Measurements from ENCODE around the gene PRDX5. TPM values are rescaled to one million over a fixed set of nuclear protein-coding genes. Genes with fewer than 3 reads are reported as not detected.

PRDX5 gene
- total RNA-seq, 1 experiment from 2014 or later = 274 TPM

- H3K27me3 Mint-ChIP-seq (ENCODE audit: insufficient read depth, unreplicated experiment) = no peaks in the 10 kb centered on the region
- no peaks in the 10 kb centered on the region for H3K9me3 Mint-ChIP-seq (ENCODE audit: unreplicated experiment)
- intact Hi-C loops (cut with micrococcal nuclease) = no loop called here
- no peak for DNase-seq (ENCODE audit: unreplicated experiment)
- BruUV-seq (replicated peaks) = no TSS peak
- no peak overlapping the region for H3K4me3 Mint-ChIP-seq (ENCODE audit: unreplicated experiment)
- peaks cover 17% of the 10 kb centered on the region for H3K4me1 Mint-ChIP-seq (ENCODE audit: insufficient read depth, unreplicated experiment)
- CTCF ChIA-PET = interaction anchor here (0.6 to 1.6 kb wide), 8 partner anchors 8 to 694 kb away, joined by 3 to 8 read pairs (median 4); partner anchors contain the start of genes PRDX5, RPS6KA4 and TRMT112
- POLR2A ChIA-PET = interaction anchor here (1.5 to 5.9 kb wide), 2 partner anchors 9 to 26 kb away, joined by 3 to 39 read pairs; partner anchors contain the start of genes PRDX5 and TRMT112
- TF ChIP-seq CTCF (IDR thresholded peaks at IDR 0.05; ENCODE audit: unreplicated experiment) = no peak
- H3K27ac Mint-ChIP-seq (ENCODE audit: low read depth, unreplicated experiment) = no peak overlapping the region
- no peaks in the 10 kb centered on the region for H3K36me3 Mint-ChIP-seq (ENCODE audit: insufficient read depth, unreplicated experiment)
Measured at GRCh38 chr11:64344787-64345186, 26.9 kb downstream of the PRDX5 start.

- DNase-seq (ENCODE audit: unreplicated experiment) = peak; percentile 83
- no peak overlapping the region for H3K27ac Mint-ChIP-seq (ENCODE audit: low read depth, unreplicated experiment)
- intact Hi-C loops (cut with micrococcal nuclease) = no loop called here
- no peak for TF ChIP-seq CTCF (IDR thresholded peaks at IDR 0.05; ENCODE audit: unreplicated experiment)
- no peaks in the 10 kb centered on the region for H3K9me3 Mint-ChIP-seq (ENCODE audit: unreplicated experiment)
- H3K27me3 Mint-ChIP-seq (ENCODE audit: insufficient read depth, unreplicated experiment) = no peaks in the 10 kb centered on the region
- no peaks in the 10 kb centered on the region for H3K36me3 Mint-ChIP-seq (ENCODE audit: insufficient read depth, unreplicated experiment)
- ChIA-PET CTCF (interaction anchor here (1.0 to 2.2 kb wide), 3 partner anchors 8 to 26 kb away, joined by 4 to 14 read pairs (median 5); no protein-coding TSS in a partner anchor), POLR2A (interaction anchor here (0.7 to 5.9 kb wide), 6 partner anchors 8 to 29 kb away, joined by 3 to 39 read pairs (median 6); partner anchors contain the start of genes PRDX5 and TRMT112)
- no TSS peak for BruUV-seq (replicated peaks)
- H3K4me1 Mint-ChIP-seq (ENCODE audit: insufficient read depth, unreplicated experiment) = peaks cover 13% of the 10 kb centered on the region
- no peak overlapping the region for H3K4me3 Mint-ChIP-seq (ENCODE audit: unreplicated experiment)
Measured at GRCh38 chr11:64347193-64347867, 29.4 kb downstream of the PRDX5 start.

- H3K9me3 Mint-ChIP-seq (ENCODE audit: unreplicated experiment) = no peaks in the 10 kb centered on the region
- H3K4me1 Mint-ChIP-seq (ENCODE audit: insufficient read depth, unreplicated experiment) = peaks cover 13% of the 10 kb centered on the region
- TF ChIP-seq CTCF (IDR thresholded peaks at IDR 0.05; ENCODE audit: unreplicated experiment) = no peak
- intact Hi-C loops (cut with micrococcal nuclease) = no loop called here
- H3K27me3 Mint-ChIP-seq (ENCODE audit: insufficient read depth, unreplicated experiment) = no peaks in the 10 kb centered on the region
- no peak overlapping the region for H3K4me3 Mint-ChIP-seq (ENCODE audit: unreplicated experiment)
- H3K27ac Mint-ChIP-seq (ENCODE audit: low read depth, unreplicated experiment) = no peak overlapping the region
- H3K36me3 Mint-ChIP-seq (ENCODE audit: insufficient read depth, unreplicated experiment) = no peaks in the 10 kb centered on the region
- POLR2A ChIA-PET = interaction anchor here (0.6 to 5.9 kb wide), 4 partner anchors 9 to 37 kb away, joined by 3 to 39 read pairs (median 4); partner anchors contain the start of genes PRDX5, RPS6KA4 and TRMT112
- CTCF ChIA-PET = interaction anchor here (0.6 to 2.4 kb wide), 6 partner anchors 10 to 98 kb away, joined by 3 to 20 read pairs (median 6); partner anchors contain the start of genes PLCB3, PRDX5 and TRMT112
- DNase-seq (ENCODE audit: unreplicated experiment) = no peak
- no TSS peak for BruUV-seq (replicated peaks)
Measured at GRCh38 chr11:64348383-64349024, 30.6 kb downstream of the PRDX5 start.

DNA sequence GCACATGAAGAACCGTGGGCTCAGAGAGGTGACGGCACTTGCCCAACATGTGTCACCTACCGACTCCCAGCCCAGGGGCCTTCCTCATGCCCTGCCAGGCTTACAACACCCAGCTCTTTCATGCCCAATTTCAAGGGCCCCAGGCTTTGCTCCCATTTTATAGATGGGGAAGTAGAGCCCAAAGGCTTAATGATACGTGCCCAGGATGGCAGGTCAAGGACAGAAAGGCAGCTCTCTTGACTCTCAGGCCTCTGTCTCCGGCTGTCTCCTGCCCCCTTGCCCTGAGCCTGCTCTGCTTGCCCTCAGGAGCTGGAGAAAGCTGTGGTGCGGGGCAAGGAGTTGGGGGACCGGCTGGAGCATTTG is 31.1 kb downstream of the PRDX5 start:
- Mint-ChIP-seq H3K9me3 (ENCODE audit: unreplicated experiment) (no peaks in the 10 kb centered on the region), H3K4me1 (ENCODE audit: insufficient read depth, unreplicated experiment) (peaks cover 13% of the 10 kb centered on the region), H3K27me3 (ENCODE audit: insufficient read depth, unreplicated experiment) (no peaks in the 10 kb centered on the region), H3K36me3 (ENCODE audit: insufficient read depth, unreplicated experiment) (no peaks in the 10 kb centered on the region), H3K27ac (ENCODE audit: low read depth, unreplicated experiment) (no peak overlapping the region), H3K4me3 (ENCODE audit: unreplicated experiment) (no peak overlapping the region)
- BruUV-seq (replicated peaks) = no TSS peak
- no peak for TF ChIP-seq CTCF (IDR thresholded peaks at IDR 0.05; ENCODE audit: unreplicated experiment)
- intact Hi-C loops (cut with micrococcal nuclease) = no loop called here
- ChIA-PET CTCF (interaction anchor here (0.6 to 2.4 kb wide), 7 partner anchors 8 to 99 kb away, joined by 3 to 20 read pairs (median 5); partner anchors contain the start of genes PLCB3, PRDX5 and TRMT112), POLR2A (interaction anchor here (0.6 to 5.9 kb wide), 5 partner anchors 8 to 104 kb away, joined by 3 to 39 read pairs (median 4); partner anchors contain the start of genes PRDX5, RPS6KA4 and TRMT112)
- DNase-seq (ENCODE audit: unreplicated experiment) = no peak

Data from MCF 10A (cell line).